Epithelial cell of proximal tubule (primary cell): ENCODE data around the gene PRKCH. TPM values are rescaled to one million over a fixed set of nuclear protein-coding genes. Genes with fewer than 3 reads are reported as not detected.

Experiments used
- DNase-seq: peaks from one replicate; pipeline ENCODE4 v3.0.0-alpha.2; 2011; ENCODE audit warnings: low read depth
- H3K4me3 ChIP-seq: 2 replicates; pipeline ENCODE4 v1.5.1; 2011; ENCODE audit warnings: low read depth, mild to moderate bottlenecking, low read length
- total RNA-seq: library from RNA; depleted of rRNA; stranded (reverse); fragments of >200 nt; gene quantifications from 2 replicates; pipeline ENCODE4 v1.2.3, GENCODE V29; 2015
- TF ChIP-seq, protein P1 (sequence below): conservative IDR thresholded peaks from 2 replicates; pipeline ENCODE4 v1.5.1; 2012; ENCODE audit warnings: low read depth, mild to moderate bottlenecking, low read length

The PRKCH gene
- total RNA-seq, 1 donor from 2014 or later, result 7.6 TPM

DNA sequence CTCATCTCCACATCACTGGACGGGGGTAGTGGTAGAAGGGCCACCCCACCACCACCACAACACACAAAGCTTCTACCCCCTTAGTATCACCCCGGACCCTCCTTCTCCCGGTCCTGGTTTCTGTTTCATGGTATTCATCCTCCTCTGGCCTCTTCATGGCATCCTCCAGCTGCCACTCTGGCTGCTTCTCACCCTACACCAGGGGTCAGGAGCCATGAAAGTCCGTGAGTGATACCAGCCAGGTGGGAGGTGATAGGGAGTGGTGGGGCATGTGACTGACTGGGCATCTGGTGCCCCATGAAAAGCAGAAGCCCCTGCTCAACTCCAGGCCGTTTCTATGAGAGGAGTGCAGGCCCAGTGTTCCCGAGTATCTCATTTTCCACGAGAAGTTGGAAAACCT, 222.6 kb downstream of the PRKCH start:
- no peak for DNase-seq
- TF ChIP-seq, protein P1, sequence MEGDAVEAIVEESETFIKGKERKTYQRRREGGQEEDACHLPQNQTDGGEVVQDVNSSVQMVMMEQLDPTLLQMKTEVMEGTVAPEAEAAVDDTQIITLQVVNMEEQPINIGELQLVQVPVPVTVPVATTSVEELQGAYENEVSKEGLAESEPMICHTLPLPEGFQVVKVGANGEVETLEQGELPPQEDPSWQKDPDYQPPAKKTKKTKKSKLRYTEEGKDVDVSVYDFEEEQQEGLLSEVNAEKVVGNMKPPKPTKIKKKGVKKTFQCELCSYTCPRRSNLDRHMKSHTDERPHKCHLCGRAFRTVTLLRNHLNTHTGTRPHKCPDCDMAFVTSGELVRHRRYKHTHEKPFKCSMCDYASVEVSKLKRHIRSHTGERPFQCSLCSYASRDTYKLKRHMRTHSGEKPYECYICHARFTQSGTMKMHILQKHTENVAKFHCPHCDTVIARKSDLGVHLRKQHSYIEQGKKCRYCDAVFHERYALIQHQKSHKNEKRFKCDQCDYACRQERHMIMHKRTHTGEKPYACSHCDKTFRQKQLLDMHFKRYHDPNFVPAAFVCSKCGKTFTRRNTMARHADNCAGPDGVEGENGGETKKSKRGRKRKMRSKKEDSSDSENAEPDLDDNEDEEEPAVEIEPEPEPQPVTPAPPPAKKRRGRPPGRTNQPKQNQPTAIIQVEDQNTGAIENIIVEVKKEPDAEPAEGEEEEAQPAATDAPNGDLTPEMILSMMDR, result no peak
- H3K4me3 ChIP-seq, result no peak overlapping the region

DNA sequence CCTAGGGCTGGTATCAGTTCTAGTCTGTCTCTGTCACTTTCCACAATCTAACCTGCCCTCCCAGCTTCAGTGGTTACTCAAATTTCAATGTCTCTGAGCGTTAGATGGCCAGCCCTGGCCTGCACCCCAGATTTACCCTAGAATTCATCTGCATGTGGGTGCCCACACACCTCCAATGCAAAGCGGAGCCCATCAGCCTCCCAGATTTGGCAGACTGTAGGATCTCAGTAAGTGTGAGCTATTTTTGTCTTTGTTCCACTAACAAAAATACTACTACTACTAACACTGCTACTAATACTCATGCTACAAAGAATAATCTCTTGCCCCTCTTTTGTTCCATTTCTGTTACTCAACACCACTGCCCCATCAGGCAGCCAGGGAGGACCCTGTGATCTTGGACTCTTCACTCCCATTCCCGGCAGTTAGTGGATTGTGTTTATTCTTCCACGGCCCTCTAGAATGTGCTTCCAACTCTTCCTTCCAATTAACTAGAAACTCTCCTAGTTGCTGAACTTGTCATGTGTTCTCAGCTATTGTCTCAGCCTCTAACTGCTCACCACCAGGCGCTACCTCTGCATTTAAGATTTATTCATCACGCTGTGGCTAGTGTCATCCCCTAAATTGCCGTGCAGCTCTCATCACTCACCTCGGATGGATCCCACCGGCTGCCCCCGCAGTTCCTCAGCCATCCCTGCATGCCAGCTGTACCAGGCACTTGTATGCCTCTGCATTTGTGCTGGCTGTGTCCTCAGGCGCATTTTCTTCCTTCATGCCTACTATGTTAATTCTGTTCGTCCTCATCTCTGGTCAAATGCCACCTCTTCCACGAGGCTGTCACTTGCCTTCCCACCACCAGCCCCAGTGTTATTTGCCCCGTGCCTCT, 223.3 kb downstream of the PRKCH start:
- no peak for DNase-seq
- no peak overlapping the region for H3K4me3 ChIP-seq
- TF ChIP-seq, protein P1, result no peak

DNA sequence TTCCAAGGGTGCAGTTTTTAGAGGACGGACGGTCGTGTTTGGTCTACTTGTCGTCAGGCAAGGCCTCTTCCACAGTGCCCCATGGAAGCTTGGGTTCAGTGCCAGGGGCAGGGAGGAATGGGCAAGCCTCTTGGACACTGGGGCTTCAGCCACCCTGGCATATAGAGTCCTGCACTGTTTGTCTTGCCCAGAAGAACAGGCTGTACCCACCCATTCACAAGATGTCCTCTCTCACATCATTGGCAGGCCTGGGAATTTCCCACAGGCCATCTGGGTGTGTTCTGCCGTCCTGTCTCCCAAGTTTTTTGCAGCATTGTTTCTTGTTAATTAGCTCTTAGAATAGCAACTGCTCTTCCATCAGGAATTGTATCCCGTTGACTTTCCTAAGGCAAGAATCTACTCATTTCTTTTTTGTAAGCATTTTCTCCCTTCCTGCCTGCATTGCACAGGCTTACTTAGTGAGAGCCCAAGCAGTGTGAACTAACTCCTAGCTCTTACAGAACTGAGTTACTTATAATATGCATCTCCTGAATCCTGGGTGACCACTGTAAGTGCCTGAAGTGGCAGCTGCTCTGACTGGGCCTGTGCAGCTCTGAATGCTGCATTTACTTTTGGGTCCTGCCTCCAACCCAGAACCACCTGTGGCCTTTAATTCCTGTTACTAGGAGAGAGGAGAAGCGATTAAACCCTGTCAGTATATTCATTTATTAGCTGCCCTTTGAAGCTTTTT, 224.5 kb downstream of the PRKCH start:
- H3K4me3 ChIP-seq, result no peak overlapping the region
- DNase-seq, result no peak
- TF ChIP-seq, protein P1, result no peak

DNA sequence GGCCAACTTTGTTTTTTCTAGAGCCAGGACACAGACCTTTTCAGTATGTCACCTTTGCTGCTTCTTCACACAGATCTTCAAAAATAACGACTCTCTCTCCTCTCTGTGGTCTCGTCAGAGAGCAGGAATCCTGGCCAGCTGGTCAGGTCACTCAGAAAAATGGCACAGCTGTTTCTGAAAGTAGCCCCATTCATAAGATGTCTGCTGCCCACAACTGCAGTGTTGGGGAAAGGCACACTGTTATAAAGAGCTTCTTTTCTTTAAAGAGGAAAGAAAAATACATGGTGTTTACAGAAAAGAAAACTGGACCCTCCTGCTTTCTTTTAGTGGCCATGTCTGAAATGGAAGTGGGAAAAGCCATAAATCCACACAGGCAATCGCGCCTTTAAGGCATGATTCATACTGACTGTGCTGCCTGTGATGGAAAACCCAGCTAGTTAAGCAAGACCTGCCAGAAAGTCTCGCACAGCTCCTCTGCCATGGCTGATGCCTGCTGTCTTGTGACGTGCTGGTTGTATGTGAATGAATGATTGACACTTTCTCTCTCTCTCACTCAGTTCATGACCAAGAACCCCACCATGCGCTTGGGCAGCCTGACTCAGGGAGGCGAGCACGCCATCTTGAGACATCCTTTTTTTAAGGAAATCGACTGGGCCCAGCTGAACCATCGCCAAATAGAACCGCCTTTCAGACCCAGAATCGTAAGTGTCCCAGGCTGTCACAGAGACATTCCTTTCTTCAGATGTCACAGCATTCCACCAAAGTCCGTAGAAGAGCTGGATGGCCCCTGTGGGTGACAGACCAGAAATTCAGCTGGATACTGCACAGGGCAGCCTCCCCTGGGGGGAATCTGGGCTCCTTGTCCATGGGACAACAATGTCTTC, 226.0 kb downstream of the PRKCH start:
- TF ChIP-seq, protein P1, result no peak
- H3K4me3 ChIP-seq, result no peak overlapping the region
- DNase-seq, result no peak

DNA sequence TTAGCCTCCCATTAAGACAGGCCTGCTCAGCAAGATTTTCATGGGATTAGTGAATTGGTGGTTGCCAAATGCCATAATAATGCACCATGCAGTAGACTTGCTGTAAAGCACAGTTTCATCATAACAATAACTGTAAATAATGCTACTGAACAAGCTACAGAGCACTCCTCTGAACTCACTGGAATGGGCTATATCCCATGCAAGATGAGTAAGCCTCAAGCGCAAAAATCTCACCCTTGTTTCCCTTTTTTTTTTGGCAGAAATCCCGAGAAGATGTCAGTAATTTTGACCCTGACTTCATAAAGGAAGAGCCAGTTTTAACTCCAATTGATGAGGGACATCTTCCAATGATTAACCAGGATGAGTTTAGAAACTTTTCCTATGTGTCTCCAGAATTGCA, 228.0 kb downstream of the PRKCH start:
- DNase-seq, result no peak
- TF ChIP-seq, protein P1, result no peak
- no peak overlapping the region for H3K4me3 ChIP-seq

DNA sequence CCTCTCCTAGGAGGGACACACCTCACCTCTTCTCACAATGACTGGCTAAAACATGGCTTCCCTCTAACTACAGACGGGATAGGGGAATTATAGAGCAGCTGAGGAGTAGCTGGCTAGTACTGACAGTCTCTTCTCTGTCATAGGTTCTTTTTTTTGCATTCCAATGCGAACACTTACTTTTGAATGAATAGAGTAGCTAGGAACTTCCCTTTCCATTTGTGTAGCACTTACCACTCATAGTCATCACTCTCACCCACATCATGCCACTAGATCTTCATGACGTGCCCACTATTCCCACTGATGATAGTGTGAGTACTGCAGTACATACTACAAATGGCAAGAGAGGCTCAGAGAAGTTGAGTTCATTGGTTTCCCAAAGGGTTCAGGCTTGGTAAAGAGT, 230.0 kb downstream of the PRKCH start:
- TF ChIP-seq, protein P1, result no peak
- no peak for DNase-seq
- no peak overlapping the region for H3K4me3 ChIP-seq
